HFFc6 (cell line): ENCODE measurements around the gene LDLRAD4. TPM values are rescaled to one million over a fixed set of nuclear protein-coding genes. Genes with fewer than 3 reads are reported as not detected.

Experiments used
- DNase-seq: peaks from one replicate; pipeline ENCODE4 v3.0.0-alpha.2; 2018
- H3K27ac Mint-ChIP-seq: 2 replicates; pipeline ENCODE4 v1.8.0; 2020; ENCODE audit warnings: mild to moderate bottlenecking, mixed read lengths
- H3K27me3 Mint-ChIP-seq: 2 replicates; pipeline ENCODE4 v1.8.0; 2021; ENCODE audit warnings: mild to moderate bottlenecking, moderate library complexity, mixed read lengths; ENCODE audit not compliant: insufficient read depth
- H3K36me3 Mint-ChIP-seq: 2 replicates; pipeline ENCODE4 v1.8.0; 2021; ENCODE audit warnings: low read depth, mixed read lengths
- H3K4me1 Mint-ChIP-seq: 2 replicates; pipeline ENCODE4 v1.8.0; 2020; ENCODE audit warnings: low read depth, mixed read lengths
- H3K4me3 Mint-ChIP-seq: 2 replicates; pipeline ENCODE4 v1.8.0; 2020; ENCODE audit warnings: mild to moderate bottlenecking, moderate library complexity, mixed read lengths
- H3K9me3 Mint-ChIP-seq: 2 replicates; pipeline ENCODE4 v1.8.0; 2020; ENCODE audit warnings: mild to moderate bottlenecking, mixed read lengths
- total RNA-seq, 6 experiments: library from RNA; stranded (reverse); fragmentation: NEBNext Ultra II Directional; extraction: Animal tissue kit (Norgen Biotek cat#: 25700); gene quantifications; 2 replicates in 1 of 6; 3 replicates in 5 of 6; pipeline ENCODE4 v1.2.3, GENCODE V29; 2021
- TF ChIP-seq, protein P1 (sequence below): fragments of 200-600 bp; sonication (generic); IDR thresholded peaks from 2 replicates; pipeline ENCODE4 v1.5.0; 2021; ENCODE audit warnings: antibody characterized with exemption, mild to moderate bottlenecking

Gene LDLRAD4
- total RNA-seq, 6 experiments from 2014 or later, result not detected

DNA sequence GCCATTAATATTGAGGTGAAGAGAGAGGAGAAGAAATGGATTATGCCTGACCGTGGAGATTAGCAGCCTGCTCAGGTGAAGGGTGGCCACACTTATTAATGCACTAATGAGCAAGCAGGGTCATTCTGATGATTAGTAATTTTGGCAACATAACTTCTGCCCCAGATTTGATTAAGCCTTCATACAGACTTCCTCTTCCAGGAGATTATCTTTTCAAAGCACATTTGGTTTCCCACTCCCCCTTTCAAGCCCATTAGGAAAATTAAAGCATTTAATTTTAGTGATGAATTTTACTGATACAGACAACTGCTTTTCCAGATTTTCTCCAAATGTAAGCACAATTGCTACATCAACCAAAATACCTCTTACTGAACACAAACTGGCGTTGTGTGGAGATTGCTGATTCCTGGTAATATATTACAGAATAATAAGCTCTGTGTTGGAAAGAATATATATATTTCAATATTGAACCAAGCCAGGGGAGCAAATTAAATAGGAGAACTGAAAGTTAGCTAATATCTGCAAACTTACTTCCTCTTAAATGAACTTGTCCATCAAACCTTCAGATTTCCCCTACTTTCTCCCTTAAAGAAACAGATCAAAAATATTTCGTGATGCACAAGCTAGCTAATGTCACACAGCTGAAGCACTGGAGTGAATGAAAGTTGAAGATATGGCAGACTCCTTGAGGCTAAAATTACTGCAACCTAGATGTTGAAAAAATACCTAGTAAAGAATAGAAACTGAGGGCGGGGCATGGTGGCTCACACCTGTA lies 367.0 kb downstream of the LDLRAD4 start:
- Mint-ChIP-seq H3K36me3 (no peaks in the 10 kb centered on the region), H3K27ac (no peak overlapping the region), H3K27me3 (peaks cover 15% of the 10 kb centered on the region), H3K4me1 (no peaks in the 10 kb centered on the region), H3K9me3 (no peaks in the 10 kb centered on the region), H3K4me3 (no peak overlapping the region)
- DNase-seq, result no peak
- TF ChIP-seq, protein P1, sequence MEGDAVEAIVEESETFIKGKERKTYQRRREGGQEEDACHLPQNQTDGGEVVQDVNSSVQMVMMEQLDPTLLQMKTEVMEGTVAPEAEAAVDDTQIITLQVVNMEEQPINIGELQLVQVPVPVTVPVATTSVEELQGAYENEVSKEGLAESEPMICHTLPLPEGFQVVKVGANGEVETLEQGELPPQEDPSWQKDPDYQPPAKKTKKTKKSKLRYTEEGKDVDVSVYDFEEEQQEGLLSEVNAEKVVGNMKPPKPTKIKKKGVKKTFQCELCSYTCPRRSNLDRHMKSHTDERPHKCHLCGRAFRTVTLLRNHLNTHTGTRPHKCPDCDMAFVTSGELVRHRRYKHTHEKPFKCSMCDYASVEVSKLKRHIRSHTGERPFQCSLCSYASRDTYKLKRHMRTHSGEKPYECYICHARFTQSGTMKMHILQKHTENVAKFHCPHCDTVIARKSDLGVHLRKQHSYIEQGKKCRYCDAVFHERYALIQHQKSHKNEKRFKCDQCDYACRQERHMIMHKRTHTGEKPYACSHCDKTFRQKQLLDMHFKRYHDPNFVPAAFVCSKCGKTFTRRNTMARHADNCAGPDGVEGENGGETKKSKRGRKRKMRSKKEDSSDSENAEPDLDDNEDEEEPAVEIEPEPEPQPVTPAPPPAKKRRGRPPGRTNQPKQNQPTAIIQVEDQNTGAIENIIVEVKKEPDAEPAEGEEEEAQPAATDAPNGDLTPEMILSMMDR, result no peak

DNA sequence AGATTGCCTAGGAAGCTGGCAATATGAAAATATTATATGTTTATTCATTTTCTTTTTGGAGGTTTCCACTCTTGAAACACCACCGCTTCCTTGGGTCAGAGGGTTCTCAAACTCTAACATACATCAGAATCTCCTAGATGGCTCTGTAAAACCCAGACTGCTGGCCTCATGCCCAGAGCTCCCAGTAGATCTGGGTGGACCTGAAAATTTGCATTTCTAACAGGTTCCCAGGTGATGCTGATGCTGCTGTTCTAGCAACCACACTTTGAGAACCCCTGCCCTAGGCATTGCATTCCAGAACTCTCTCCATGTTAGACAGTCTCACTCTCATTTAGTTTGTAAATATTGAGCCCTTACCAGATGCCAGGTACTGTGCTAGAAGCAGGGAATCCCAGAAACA lies 368.4 kb downstream of the LDLRAD4 start:
- no peak for DNase-seq
- no peak overlapping the region for H3K4me3 Mint-ChIP-seq
- no peaks in the 10 kb centered on the region for H3K4me1 Mint-ChIP-seq
- no peaks in the 10 kb centered on the region for H3K9me3 Mint-ChIP-seq
- no peaks in the 10 kb centered on the region for H3K36me3 Mint-ChIP-seq
- no peak overlapping the region for H3K27ac Mint-ChIP-seq
- H3K27me3 Mint-ChIP-seq, result peaks cover 12% of the 10 kb centered on the region
- TF ChIP-seq, protein P1, result no peak

DNA sequence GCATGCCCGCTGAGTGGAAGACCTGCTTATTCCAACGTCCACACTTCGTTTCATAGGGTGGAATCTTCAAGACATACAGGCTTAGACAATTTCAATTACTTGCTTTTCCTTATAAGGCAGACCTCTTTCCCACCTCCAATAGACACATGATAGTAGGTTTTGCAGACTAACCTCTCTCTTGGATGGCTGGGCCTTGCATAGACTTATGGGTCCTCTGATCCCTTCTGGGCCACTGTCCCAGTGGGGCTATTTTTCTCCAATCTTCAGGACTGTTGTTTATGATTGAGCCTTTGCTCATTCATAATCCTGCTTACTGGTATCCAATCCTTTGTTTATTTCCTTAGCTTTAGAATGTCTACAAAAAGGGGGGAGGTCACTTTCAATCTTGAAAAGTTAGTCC lies 368.9 kb downstream of the LDLRAD4 start:
- no peak for DNase-seq
- TF ChIP-seq, protein P1, result no peak
- H3K27me3 Mint-ChIP-seq, result peaks cover 12% of the 10 kb centered on the region

DNA sequence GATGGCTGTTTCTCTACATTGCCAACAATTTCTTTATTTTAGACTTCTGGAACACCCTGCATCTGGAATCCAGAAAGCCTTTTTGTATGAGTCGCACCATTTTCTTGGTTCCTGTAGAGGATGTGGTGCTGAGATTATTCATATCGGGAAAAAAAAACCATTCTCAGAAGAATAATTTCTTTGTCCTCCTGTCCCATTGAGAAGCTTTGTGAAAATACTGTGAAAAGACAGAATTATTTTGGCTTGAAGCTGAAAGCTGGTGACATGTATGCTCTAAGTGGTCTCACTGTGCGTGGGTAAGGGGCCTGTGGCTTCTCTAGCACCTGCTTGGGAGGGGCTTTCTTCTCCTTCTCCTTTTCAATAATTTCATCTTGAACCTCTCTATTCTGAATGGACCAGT lies 369.4 kb downstream of the LDLRAD4 start:
- H3K27ac Mint-ChIP-seq, result no peak overlapping the region
- H3K36me3 Mint-ChIP-seq, result no peaks in the 10 kb centered on the region
- no peak overlapping the region for H3K4me3 Mint-ChIP-seq
- DNase-seq, result no peak
- TF ChIP-seq, protein P1, result no peak
- H3K9me3 Mint-ChIP-seq, result no peaks in the 10 kb centered on the region
- H3K4me1 Mint-ChIP-seq, result no peaks in the 10 kb centered on the region
- peaks cover 12% of the 10 kb centered on the region for H3K27me3 Mint-ChIP-seq

More for the DNA sequence above, 368.9 kb downstream of the LDLRAD4 start:
- Mint-ChIP-seq H3K4me3 (no peak overlapping the region), H3K4me1 (no peaks in the 10 kb centered on the region), H3K9me3 (no peaks in the 10 kb centered on the region), H3K36me3 (no peaks in the 10 kb centered on the region), H3K27ac (no peak overlapping the region)

DNA sequence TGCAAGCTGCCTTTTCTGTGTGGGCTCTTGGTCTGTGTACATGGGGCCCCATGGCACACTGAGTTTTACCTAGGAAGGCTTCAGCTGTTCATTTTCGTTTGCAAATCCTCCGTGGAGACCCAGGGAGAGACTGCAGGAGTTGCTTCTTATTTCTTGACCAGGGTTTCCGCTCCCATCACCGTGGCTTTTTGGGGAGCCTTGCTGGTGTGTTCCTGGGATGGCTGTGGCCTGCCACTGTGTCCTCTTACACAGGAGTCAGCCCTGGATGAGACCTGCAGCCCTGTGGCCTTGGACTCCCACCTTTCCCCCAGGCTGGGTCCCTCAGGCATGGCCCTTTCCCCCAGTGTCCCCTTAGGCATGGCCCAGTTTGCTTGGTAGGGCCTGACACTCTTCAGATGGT lies 370.8 kb downstream of the LDLRAD4 start:
- DNase-seq, result no peak
- Mint-ChIP-seq H3K4me1 (no peaks in the 10 kb centered on the region), H3K27ac (no peak overlapping the region), H3K36me3 (no peaks in the 10 kb centered on the region), H3K4me3 (no peak overlapping the region), H3K27me3 (peaks cover 10% of the 10 kb centered on the region), H3K9me3 (no peaks in the 10 kb centered on the region)
- TF ChIP-seq, protein P1, result no peak
